Heart left ventricle (tissue), 13 donors: Measurements from ENCODE around the gene SPATA33.

Experiments used
- POLR2A ChIP-seq, 2 donors: fragments of 450-650 bp; IDR thresholded peaks; one replicate each; pipeline ENCODE4 v1.6.1; 2017; ENCODE audit warnings: antibody characterized with exemption in 2 of 2, mild to moderate bottlenecking in 2 of 2, moderate library complexity in 2 of 2
- TF ChIP-seq, protein P1 (sequence below), 12 donors: fragments of 200-600 bp; sonication (generic) in 4 of 12; IDR thresholded peaks; one replicate each; pipeline versions ENCODE4 v1.5.0 to v1.8.0; 2018 to 2022; ENCODE audit warnings: antibody characterized with exemption in 12 of 12, mild to moderate bottlenecking in 5 of 12
- donor health status: ischemic (EF 13 %, LVEDD 7.1; RV severe dilation, severe dysfunction).
- donor health status: DM: no; HTN: yes; CAD: no.
- donor health status: DM: no; HTN: no; CAD: no.
- donor health status: ischemic (EF 25% LVEDD 6.9; RV normal size, moderate dysfunction).
- donor health status: ischemic (EF 25% LVEDD 5.7; RV mildly dilated, moderate dysfunction).
- donor health status: ischemic (EF 35%, LVEDD 5.7; RV mildly dilated, moderate dysfunction).
- donor health status: nonischemic (EF 11% LVEDD 7.7; RV severe dilation, severe dysfunction).
- donor health status: DM: yes; HTN: yes; CAD: no.
- donor health status: PGD.
- donor health status: ischemic (EF 29% LVEDD 5.4; RV normal size, mild dysfunction).
- donor health status: nonischemic (EF 23%, LVEDD 6.1; RV moderate dilation, normal function).

DNA sequence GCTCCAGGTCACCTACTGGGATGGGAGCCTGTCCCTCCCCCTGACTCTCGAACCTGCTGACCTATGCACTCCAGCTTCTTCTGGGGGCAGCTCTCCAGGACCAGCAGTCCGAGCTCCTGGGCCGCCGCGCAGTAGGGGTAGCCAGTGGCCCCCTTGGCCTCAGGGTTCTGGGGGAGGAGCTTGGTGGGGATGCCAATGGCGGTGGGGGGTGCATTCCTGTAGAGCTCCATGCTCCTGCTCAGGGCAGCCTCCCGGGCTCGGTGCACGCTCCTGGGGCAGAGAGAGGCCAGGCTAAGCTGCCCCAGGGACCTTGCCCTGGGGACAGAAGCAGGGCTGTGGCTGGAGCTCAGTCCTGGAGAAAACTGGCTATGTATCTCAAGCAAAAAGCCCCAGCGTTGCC is 51.5 kb downstream of the SPATA33 start:
- no peak for TF ChIP-seq POLR2A (IDR thresholded peaks at IDR 0.05)
- TF ChIP-seq, protein P1, sequence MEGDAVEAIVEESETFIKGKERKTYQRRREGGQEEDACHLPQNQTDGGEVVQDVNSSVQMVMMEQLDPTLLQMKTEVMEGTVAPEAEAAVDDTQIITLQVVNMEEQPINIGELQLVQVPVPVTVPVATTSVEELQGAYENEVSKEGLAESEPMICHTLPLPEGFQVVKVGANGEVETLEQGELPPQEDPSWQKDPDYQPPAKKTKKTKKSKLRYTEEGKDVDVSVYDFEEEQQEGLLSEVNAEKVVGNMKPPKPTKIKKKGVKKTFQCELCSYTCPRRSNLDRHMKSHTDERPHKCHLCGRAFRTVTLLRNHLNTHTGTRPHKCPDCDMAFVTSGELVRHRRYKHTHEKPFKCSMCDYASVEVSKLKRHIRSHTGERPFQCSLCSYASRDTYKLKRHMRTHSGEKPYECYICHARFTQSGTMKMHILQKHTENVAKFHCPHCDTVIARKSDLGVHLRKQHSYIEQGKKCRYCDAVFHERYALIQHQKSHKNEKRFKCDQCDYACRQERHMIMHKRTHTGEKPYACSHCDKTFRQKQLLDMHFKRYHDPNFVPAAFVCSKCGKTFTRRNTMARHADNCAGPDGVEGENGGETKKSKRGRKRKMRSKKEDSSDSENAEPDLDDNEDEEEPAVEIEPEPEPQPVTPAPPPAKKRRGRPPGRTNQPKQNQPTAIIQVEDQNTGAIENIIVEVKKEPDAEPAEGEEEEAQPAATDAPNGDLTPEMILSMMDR (IDR thresholded peaks at IDR 0.05): no peak
